HFF-Myc (cell line): ENCODE results near the gene SEC22C.
"Not testable (repeated sequence)": the region's sequence is repeated elsewhere in the genome, so short reads cannot be mapped to it uniquely, and the experiment has no call there.

Experiments used
- DNase-seq: peaks from one replicate; pipeline ENCODE4 v3.0.0-alpha.2; 2011; ENCODE audit warnings: low read depth; ENCODE audit errors: extremely low read depth
- H3K4me3 ChIP-seq: replicated peaks from 2 replicates; pipeline ENCODE4 v1.5.1; 2011; ENCODE audit warnings: low read depth, mild to moderate bottlenecking, control low read depth, low read length
- TF ChIP-seq, protein P1 (sequence below): IDR thresholded peaks from 2 replicates; pipeline ENCODE4 v1.5.1; 2012; ENCODE audit warnings: mild to moderate bottlenecking, low read depth, low read length, control low read depth; ENCODE audit errors: missing control alignments

SEC22C gene

DNA sequence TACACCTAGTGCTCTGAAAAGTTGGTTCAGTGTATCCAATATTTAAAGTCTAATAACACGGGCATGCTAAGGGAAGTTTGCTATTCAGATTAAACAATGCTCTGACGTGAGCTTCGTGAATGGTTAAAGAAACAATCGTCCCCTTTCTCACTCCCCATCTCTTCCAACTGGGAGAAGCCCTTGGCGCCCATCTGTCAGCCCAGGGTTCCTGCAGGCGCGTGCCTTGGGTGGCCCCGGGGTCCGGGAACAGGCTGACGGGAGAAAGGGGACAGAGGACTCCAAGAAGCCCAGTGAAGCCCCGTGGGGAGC, 413 bp downstream of the SEC22C start:
- DNase-seq, result no peak
- TF ChIP-seq, protein P1, sequence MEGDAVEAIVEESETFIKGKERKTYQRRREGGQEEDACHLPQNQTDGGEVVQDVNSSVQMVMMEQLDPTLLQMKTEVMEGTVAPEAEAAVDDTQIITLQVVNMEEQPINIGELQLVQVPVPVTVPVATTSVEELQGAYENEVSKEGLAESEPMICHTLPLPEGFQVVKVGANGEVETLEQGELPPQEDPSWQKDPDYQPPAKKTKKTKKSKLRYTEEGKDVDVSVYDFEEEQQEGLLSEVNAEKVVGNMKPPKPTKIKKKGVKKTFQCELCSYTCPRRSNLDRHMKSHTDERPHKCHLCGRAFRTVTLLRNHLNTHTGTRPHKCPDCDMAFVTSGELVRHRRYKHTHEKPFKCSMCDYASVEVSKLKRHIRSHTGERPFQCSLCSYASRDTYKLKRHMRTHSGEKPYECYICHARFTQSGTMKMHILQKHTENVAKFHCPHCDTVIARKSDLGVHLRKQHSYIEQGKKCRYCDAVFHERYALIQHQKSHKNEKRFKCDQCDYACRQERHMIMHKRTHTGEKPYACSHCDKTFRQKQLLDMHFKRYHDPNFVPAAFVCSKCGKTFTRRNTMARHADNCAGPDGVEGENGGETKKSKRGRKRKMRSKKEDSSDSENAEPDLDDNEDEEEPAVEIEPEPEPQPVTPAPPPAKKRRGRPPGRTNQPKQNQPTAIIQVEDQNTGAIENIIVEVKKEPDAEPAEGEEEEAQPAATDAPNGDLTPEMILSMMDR, result no peak
- peak overlapping the region; percentile 80 for H3K4me3 ChIP-seq

DNA sequence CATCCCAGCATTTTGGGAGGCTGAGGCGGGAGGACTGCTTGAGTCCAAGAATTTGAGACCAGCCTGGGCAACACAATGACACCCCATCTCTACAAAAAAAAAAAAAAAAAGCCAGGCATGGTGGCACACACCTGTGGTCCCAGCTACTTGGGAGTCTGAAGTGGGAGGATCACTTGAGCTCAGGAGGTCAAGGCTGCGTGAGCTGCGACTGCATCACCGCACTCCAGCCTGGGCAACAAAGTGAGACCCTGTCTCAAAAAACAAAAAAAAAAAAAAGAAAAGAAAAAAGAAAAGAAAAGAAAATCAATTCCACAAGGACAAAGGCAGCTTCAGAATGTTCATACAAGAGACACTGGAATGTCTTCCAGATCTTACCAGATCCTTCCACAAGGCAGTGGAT, 2.4 kb downstream of the SEC22C start:
- not testable (repeated sequence) for DNase-seq, H3K4me3 ChIP-seq

DNA sequence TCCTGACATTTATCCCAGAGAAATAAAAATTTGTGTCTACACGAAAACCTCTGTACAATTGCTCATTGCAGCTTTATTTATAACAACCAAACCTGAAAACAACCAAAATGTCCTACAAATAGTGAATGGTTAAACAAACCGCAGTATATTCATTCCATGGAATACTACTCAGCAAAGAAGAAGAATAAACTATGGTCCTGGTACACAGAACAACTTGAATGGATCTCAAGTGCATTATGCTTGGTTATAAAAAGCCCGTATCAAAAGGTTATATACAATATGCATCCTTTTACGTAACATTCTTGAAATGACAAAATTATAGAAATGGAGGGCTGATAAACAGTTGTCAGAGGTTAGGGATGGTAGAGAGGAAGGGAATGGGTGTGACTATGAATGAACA, 3.7 kb downstream of the SEC22C start:
- no peak for DNase-seq
- TF ChIP-seq, protein P1, result no peak
- H3K4me3 ChIP-seq, result no peak overlapping the region

DNA sequence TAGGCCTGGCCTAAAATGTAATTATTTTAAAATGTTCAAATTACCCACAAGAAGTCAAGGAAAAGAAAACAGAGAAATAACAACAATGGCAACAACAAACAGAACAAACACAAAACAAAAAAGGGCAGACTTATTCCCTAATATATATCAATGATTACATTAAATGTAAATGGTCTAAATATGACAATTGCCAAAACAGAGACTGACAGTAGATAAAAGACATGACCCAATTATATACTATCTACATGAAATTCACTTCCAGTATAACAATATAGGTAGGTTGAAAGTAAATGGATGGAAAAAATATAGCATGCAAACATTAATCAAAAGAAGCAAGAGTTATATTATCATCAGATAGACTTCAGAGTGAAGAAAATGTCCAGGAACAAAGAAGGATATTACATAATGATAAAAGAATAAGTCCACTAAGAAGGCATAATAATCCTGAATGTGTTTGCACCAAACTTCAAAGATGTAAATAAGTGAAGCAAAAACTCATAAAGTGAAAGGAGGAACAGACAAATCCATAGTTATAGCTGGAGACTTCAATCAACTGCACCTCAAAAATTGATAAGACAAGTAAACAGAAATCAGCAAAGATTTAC, 6.5 kb downstream of the SEC22C start:
- DNase-seq, result no peak
- TF ChIP-seq, protein P1, result no peak
- no peak overlapping the region for H3K4me3 ChIP-seq

DNA sequence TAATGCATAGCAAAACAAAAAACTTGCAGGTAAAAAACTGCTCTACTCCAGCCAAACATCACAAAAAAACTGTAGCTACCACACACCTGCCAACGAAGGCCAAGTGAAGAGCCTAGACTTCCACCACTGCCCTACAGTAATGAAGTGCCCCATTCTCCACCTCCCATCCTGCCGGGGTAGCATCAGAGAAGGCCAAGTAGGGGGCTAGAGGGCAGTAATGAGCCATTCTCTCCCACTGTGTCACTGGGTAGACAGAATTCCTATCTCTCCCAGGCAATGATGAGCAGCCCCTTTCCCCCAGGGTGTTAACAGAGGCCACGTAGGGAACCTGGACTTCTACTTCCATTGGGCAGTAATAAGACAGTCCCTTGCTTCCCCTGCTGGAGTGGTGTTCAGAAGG, 9.5 kb downstream of the SEC22C start:
- H3K4me3 ChIP-seq, result no peak overlapping the region
- DNase-seq, result no peak
- TF ChIP-seq, protein P1, result peak; percentile 68

DNA sequence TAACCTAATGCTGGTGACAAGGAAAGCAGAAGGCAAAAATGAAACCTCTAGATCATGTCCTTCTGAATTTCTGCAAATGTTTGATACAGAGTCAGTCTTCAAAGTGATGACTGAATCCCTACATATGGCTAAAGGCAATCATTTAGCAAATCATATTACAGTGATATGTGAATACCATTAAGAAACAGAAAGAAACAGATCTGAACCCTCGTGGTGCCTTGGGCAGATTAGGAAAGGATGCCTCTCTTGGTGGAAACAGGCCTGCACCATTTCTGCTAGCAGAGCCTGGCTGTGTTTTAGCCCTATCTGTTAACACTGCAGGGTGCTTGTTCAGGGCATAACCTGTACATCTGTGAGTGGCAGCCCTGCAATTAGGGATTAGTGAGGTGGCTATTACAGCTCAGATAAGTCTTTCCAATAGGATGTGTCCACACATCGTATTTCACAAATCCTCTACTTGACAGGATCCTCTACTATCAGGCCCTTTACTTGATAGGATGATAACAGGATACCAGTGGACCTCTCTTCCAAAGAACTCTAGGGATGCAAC, 12.1 kb downstream of the SEC22C start:
- TF ChIP-seq, protein P1, result no peak
- DNase-seq, result no peak
- H3K4me3 ChIP-seq, result no peak overlapping the region

DNA sequence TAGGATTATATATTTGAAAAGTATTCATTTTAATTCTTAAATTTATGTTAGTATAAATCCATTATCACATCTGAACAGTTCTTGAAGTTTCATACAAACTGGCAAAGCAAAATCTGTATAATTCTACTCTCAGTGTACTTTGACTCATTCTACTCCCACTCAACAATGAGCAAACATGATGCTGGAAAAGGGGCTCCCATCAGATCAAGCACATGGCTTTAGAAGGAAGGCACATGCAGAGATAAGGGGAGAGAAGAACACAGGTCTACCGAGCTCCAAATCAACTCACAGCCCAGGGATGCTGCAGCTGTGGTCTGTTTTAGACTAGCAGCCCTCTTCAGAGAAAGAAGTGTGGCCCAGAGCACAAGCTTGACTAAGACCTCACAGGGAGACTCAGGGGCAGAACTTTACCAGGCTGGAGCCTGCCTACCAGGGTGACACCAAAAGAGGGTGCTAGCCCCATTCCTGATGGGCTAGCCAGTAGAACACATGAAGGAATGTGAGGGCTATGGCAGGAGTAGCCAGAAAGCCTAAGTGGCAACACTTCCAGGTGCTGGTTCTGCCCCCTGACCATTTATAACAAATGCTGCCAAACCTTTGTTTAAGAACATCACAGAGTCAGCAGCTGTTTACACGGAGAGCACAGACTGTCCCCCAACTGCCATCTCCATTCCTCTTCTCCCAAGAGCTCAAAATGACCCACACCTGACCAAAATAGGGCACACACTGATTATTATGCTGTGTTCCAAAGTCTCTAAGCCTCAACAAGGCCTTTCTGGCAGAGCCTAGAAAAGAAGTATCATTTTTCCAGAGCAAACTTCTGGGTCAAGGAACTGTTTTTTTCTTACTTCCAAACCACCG, 19.5 kb downstream of the SEC22C start:
- H3K4me3 ChIP-seq, result no peak overlapping the region
- no peak for DNase-seq
- TF ChIP-seq, protein P1, result peak; percentile 5
